ENCODE results near the gene MCC.
A peak's percentile ranks its signal among the peaks of the same experiment; 100 is the strongest.

MCC gene

GRCh38 chr5:112978836-112979235 lies 509.4 kb downstream of the MCC start (continued):
- no peak for TF ChIP-seq KLF7 (tag by site-specific recombination; IDR thresholded peaks at IDR 0.05; ENCODE audit: borderline replicate concordance)
- no peak for TF ChIP-seq ZSCAN16 (tag by site-specific recombination; IDR thresholded peaks at IDR 0.05)
- no peak for TF ChIP-seq ZNF37A (tag by site-specific recombination; IDR thresholded peaks at IDR 0.05)
- no peak for TF ChIP-seq ZNF155 (tag by site-specific recombination; IDR thresholded peaks at IDR 0.05)
- TF ChIP-seq ZNF341 (tag by site-specific recombination; IDR thresholded peaks at IDR 0.05; ENCODE audit: low read depth) = no peak
- TF ChIP-seq, protein P1, sequence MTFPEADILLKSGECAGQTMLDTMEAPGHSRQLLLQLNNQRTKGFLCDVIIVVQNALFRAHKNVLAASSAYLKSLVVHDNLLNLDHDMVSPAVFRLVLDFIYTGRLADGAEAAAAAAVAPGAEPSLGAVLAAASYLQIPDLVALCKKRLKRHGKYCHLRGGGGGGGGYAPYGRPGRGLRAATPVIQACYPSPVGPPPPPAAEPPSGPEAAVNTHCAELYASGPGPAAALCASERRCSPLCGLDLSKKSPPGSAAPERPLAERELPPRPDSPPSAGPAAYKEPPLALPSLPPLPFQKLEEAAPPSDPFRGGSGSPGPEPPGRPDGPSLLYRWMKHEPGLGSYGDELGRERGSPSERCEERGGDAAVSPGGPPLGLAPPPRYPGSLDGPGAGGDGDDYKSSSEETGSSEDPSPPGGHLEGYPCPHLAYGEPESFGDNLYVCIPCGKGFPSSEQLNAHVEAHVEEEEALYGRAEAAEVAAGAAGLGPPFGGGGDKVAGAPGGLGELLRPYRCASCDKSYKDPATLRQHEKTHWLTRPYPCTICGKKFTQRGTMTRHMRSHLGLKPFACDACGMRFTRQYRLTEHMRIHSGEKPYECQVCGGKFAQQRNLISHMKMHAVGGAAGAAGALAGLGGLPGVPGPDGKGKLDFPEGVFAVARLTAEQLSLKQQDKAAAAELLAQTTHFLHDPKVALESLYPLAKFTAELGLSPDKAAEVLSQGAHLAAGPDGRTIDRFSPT (tag by site-specific recombination; IDR thresholded peaks at IDR 0.05) = no peak
- no peak for TF ChIP-seq ZBTB20 (tag by site-specific recombination; IDR thresholded peaks at IDR 0.05)
- TF ChIP-seq, protein P2, sequence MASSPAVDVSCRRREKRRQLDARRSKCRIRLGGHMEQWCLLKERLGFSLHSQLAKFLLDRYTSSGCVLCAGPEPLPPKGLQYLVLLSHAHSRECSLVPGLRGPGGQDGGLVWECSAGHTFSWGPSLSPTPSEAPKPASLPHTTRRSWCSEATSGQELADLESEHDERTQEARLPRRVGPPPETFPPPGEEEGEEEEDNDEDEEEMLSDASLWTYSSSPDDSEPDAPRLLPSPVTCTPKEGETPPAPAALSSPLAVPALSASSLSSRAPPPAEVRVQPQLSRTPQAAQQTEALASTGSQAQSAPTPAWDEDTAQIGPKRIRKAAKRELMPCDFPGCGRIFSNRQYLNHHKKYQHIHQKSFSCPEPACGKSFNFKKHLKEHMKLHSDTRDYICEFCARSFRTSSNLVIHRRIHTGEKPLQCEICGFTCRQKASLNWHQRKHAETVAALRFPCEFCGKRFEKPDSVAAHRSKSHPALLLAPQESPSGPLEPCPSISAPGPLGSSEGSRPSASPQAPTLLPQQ (tag by site-specific recombination; IDR thresholded peaks at IDR 0.05) = 0 out of 2 replicates have a peak, but pooled peaks have one; percentile 29

DNA sequence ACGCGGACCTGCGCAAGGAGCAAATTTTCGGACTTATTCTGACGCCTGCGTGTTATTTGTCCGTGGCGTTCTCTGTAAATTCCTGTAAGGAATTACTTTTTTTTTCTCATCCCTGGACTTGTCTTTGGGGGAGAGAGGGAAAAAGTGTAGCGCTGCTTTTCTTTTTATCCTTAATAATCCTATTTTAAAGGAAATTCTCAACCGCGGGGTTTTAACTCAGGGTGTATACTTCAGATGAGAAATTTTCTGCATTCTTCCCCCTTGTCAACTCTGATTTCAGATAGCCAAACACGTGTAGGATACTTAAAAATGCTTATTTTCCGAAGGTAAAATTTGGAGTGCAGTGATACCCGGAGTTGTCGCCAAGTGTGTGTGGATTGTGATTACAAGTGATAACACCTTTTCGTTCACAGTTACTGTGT lies 510.8 kb downstream of the MCC start:
- POLR2A ChIA-PET = no interaction called here
- H3K9me3 ChIP-seq (ENCODE audit: control insufficient read depth, insufficient read depth, low read depth, low read length) = no peaks in the 10 kb centered on the region
- CTCF ChIA-PET = no interaction called here

DNA sequence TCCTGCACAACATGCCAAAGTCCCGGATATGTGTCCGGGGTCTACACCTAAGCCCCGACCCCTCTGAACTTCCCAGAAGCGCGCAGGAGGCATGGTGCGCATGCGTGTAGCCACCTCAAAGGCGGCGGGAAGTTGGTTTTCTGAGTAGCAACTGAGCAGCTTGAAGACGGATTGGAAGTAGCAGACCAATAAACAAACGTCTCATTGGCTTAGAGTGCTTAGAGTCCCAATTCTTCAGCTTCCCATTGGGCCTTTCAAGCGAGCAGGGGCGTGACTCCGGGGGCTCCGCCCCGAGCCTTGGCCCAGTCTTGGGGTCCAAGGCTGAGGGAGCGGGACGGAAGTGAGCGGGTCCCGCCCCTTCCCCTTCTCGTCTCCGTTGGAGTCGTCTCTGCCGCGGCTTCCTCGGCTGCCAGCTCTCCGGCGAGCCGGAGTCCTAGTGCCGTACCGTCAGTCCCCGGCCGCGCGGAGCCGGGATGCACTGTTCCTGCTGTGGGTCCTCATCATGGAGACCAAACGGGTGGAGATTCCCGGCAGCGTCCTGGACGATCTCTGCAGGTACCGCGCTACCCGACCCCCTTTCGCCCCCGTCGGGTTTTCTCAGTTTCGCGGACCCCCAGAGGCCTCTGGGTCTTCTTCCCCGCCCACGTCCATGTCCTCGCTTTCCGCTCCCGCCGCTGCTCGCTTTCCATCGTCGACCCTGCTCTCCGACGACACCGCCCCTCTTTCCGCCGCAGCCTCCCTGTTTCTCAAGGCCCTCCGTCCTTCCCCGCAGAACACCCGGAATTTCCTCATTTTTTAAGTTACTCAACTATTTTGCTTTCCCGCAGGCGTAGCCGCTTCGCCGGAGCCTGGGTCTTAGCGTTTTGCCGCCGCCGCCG lies 511.6 kb downstream of the MCC start, which contains the start of gene DCP2:
DCP2 (plus strand) TSS at position 367 of the 878 bp plus-strand sequence; CDS start at position 503, 136 bp downstream.
- peak within 1 kb of the TSS; percentile 89 for H3K27ac ChIP-seq (ENCODE audit: extremely low read depth, low read depth, low read length)
- CTCF ChIA-PET = interaction anchor here (0.6 to 0.7 kb wide), 4 partner anchors 10 to 286 kb away, joined by 3 to 6 read pairs (median 3); no protein-coding TSS in a partner anchor
- peak within 1 kb of the TSS; percentile 96 for H3K4me3 ChIP-seq (ENCODE audit: low read depth, low read length)
- no peaks in the 10 kb centered on the region; a peak in 1 of 3 replicates for H3K36me3 ChIP-seq (ENCODE audit: control insufficient read depth in 2 of 2, insufficient read depth in 1 of 2, low read length in 2 of 2)
- H3K9me3 ChIP-seq (ENCODE audit: control insufficient read depth, insufficient read depth, low read depth, low read length) = no peaks in the 10 kb centered on the region
- peaks cover 16% of the 10 kb centered on the region for H3K4me1 ChIP-seq (ENCODE audit: control insufficient read depth, insufficient read depth, low read length)
- POLR2A ChIA-PET = interaction anchor here (0.5 to 1.5 kb wide), 24 partner anchors 9 to 548 kb away, joined by 3 to 23 read pairs (median 5); partner anchors contain the start of genes MCC, REEP5, SRP19 and YTHDC2
- TF ChIP-seq, protein P3, sequence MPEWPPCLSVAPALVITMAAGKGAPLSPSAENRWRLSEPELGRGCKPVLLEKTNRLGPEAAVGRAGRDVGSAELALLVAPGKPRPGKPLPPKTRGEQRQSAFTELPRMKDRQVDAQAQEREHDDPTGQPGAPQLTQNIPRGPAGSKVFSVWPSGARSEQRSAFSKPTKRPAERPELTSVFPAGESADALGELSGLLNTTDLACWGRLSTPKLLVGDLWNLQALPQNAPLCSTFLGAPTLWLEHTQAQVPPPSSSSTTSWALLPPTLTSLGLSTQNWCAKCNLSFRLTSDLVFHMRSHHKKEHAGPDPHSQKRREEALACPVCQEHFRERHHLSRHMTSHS (tag by site-specific recombination; IDR thresholded peaks at IDR 0.05) = no peak
- TF ChIP-seq INSM2 (tag by site-specific recombination; IDR thresholded peaks at IDR 0.05) = no peak; the same call in 1 of the 2 replicates
- no peak for TF ChIP-seq ZNF426 (tag by site-specific recombination; IDR thresholded peaks at IDR 0.05)
- TF ChIP-seq OSR2 (tag by site-specific recombination; IDR thresholded peaks at IDR 0.05) = no peak
- no peak for TF ChIP-seq ZNF654 (tag by site-specific recombination; IDR thresholded peaks at IDR 0.05; ENCODE audit: low read depth)
- no peak; the same call in 1 of the 2 replicates for TF ChIP-seq PBX3 (CRISPR knock-in tag; IDR thresholded peaks at IDR 0.05)
- peak; percentile 27; the same call in 1 of the 2 replicates for TF ChIP-seq ZNF146 (tag by site-specific recombination; IDR thresholded peaks at IDR 0.05)
- peak; percentile 66; the same call in 1 of the 2 replicates for TF ChIP-seq OVOL3 (tag by site-specific recombination; IDR thresholded peaks at IDR 0.05)
- TF ChIP-seq ZNF221 (tag by site-specific recombination; IDR thresholded peaks at IDR 0.05; ENCODE audit: borderline replicate concordance) = no peak
- peak; percentile 61; the same call in 1 of the 2 replicates for TF ChIP-seq TCF7L2 (IDR thresholded peaks at IDR 0.05; ENCODE audit: borderline replicate concordance, low read depth, low read length)

More for the DNA sequence above, 510.8 kb downstream of the MCC start:
- TF ChIP-seq ZNF211 (tag by site-specific recombination; IDR thresholded peaks at IDR 0.05; ENCODE audit: low read depth) = no peak
- peak; percentile 45; the same call in 1 of the 2 replicates for TF ChIP-seq ZNF366 (tag by site-specific recombination; conservative IDR thresholded peaks at IDR 0.05)
- TF ChIP-seq, protein P4, sequence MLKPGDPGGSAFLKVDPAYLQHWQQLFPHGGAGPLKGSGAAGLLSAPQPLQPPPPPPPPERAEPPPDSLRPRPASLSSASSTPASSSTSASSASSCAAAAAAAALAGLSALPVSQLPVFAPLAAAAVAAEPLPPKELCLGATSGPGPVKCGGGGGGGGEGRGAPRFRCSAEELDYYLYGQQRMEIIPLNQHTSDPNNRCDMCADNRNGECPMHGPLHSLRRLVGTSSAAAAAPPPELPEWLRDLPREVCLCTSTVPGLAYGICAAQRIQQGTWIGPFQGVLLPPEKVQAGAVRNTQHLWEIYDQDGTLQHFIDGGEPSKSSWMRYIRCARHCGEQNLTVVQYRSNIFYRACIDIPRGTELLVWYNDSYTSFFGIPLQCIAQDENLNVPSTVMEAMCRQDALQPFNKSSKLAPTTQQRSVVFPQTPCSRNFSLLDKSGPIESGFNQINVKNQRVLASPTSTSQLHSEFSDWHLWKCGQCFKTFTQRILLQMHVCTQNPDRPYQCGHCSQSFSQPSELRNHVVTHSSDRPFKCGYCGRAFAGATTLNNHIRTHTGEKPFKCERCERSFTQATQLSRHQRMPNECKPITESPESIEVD (tag by site-specific recombination; IDR thresholded peaks at IDR 0.05) = peak; percentile 33; the same call in 1 of the 2 replicates
- Histone ChIP-seq H3K4me1 (ENCODE audit: control insufficient read depth, insufficient read depth, low read length) (peaks cover 16% of the 10 kb centered on the region), H3K27ac (ENCODE audit: extremely low read depth, low read depth, low read length) (peak overlapping the region; percentile 89), H3K36me3 (ENCODE audit: control insufficient read depth in 2 of 2, insufficient read depth in 1 of 2, low read length in 2 of 2) (no peaks in the 10 kb centered on the region; a peak in 1 of 3 replicates), H3K4me3 (ENCODE audit: low read depth, low read length) (peak overlapping the region; percentile 96)
